GM18858 (cell line): ENCODE data around the gene LTB.
A peak's percentile ranks its signal among the peaks of the same experiment; 100 is the strongest.

ENCODE experiments used
- ATAC-seq: cut with Tn5 transposase; IDR thresholded peaks from one replicate; pipeline ENCODE4 v1.9.1; 2021; ENCODE audit not compliant: unreplicated experiment

LTB gene

GRCh38 chr6:31576897-31577578 lies 5.2 kb downstream of the LTB start:
- no peak for ATAC-seq

GRCh38 chr6:31575952-31576685 lies 6.1 kb downstream of the LTB start:
- ATAC-seq: no peak

GRCh38 chr6:31575335-31575901 lies 6.8 kb downstream of the LTB start, which contains the start of gene TNF:
Gene TNF (plus strand): TSS chr6:31575565. CDS start chr6:31575742, 177 bp downstream.
- no peak for ATAC-seq

GRCh38 chr6:31574106-31575061 lies 7.8 kb downstream of the LTB start:
- ATAC-seq: no peak

- ATAC-seq: no peak
Measured at GRCh38 chr6:31573239-31574105, 8.8 kb downstream of the LTB start.

- no peak for ATAC-seq
Measured at GRCh38 chr6:31572041-31572911, 9.9 kb downstream of the LTB start, which contains the start of gene LTA. Gene LTA (plus strand): TSS chr6:31572289. CDS start chr6:31572743, 454 bp downstream.

- no peak for ATAC-seq
Measured at GRCh38 chr6:31569861-31570536, 12.2 kb downstream of the LTB start.

- peak; percentile 51 for ATAC-seq
Measured at GRCh38 chr6:31568537-31568961, 13.7 kb downstream of the LTB start.

GRCh38 chr6:31567531-31568370 lies 14.5 kb downstream of the LTB start:
- no peak for ATAC-seq

- ATAC-seq: no peak
Measured at GRCh38 chr6:31560697-31561058, 21.5 kb downstream of the LTB start.

- peak; percentile 52 for ATAC-seq
Measured at GRCh38 chr6:31559958-31560696, 22.1 kb downstream of the LTB start.

GRCh38 chr6:31559606-31559957 lies 22.6 kb downstream of the LTB start:
- no peak for ATAC-seq

GRCh38 chr6:31558631-31559500 lies 23.4 kb downstream of the LTB start:
- ATAC-seq: no peak

- no peak for ATAC-seq
Measured at GRCh38 chr6:31558318-31558625, 24.0 kb downstream of the LTB start.

- no peak for ATAC-seq
Measured at GRCh38 chr6:31557443-31558317, 24.5 kb downstream of the LTB start.
